ENCODE results near the gene MICAL1.

DNA sequence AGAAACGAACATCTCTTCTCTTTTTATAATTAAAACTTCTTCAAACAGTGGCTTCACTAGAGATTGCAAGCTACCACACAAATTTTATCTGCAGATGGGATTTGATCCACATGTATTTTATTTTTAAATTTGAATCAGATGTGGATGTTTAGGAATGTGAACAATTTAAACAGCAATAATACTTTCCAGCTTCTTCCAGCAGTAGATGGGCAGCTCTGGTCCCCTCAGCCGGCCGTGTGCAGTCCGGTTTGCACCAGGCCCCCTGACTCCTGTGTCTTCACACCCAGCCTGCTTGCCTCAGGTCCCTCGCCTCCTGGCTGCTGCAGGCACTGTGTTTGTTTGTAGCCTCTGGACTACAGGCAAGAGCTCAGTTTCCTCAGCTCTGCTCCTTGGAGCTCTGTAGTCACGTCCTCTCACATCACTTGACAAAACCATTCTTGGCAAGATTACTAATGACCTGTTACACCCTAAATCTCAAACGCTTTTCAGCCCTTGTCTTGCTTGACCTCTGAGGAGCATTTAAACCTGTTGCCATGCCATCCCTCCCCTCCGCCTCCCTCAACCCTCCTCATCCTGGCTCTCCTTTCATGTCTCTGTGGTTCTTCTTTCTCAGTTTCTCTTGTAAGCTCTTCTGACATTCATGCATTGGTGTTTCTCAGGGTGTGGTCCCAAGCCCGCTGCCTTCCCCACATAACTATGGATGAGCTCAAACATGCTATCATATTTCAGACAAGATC, 40.6 kb upstream of the MICAL1 start:
- TF ChIP-seq, protein P1, sequence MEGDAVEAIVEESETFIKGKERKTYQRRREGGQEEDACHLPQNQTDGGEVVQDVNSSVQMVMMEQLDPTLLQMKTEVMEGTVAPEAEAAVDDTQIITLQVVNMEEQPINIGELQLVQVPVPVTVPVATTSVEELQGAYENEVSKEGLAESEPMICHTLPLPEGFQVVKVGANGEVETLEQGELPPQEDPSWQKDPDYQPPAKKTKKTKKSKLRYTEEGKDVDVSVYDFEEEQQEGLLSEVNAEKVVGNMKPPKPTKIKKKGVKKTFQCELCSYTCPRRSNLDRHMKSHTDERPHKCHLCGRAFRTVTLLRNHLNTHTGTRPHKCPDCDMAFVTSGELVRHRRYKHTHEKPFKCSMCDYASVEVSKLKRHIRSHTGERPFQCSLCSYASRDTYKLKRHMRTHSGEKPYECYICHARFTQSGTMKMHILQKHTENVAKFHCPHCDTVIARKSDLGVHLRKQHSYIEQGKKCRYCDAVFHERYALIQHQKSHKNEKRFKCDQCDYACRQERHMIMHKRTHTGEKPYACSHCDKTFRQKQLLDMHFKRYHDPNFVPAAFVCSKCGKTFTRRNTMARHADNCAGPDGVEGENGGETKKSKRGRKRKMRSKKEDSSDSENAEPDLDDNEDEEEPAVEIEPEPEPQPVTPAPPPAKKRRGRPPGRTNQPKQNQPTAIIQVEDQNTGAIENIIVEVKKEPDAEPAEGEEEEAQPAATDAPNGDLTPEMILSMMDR (IDR thresholded peaks at IDR 0.05 in 2 of 3, conservative IDR thresholded peaks at IDR 0.05 in 1 of 3; ENCODE audit: control insufficient read depth in 2 of 3, extremely low read depth in 1 of 3, insufficient read depth in 1 of 3, low read depth in 3 of 3, low read length in 3 of 3) = no peak
- TF ChIP-seq, protein P2, sequence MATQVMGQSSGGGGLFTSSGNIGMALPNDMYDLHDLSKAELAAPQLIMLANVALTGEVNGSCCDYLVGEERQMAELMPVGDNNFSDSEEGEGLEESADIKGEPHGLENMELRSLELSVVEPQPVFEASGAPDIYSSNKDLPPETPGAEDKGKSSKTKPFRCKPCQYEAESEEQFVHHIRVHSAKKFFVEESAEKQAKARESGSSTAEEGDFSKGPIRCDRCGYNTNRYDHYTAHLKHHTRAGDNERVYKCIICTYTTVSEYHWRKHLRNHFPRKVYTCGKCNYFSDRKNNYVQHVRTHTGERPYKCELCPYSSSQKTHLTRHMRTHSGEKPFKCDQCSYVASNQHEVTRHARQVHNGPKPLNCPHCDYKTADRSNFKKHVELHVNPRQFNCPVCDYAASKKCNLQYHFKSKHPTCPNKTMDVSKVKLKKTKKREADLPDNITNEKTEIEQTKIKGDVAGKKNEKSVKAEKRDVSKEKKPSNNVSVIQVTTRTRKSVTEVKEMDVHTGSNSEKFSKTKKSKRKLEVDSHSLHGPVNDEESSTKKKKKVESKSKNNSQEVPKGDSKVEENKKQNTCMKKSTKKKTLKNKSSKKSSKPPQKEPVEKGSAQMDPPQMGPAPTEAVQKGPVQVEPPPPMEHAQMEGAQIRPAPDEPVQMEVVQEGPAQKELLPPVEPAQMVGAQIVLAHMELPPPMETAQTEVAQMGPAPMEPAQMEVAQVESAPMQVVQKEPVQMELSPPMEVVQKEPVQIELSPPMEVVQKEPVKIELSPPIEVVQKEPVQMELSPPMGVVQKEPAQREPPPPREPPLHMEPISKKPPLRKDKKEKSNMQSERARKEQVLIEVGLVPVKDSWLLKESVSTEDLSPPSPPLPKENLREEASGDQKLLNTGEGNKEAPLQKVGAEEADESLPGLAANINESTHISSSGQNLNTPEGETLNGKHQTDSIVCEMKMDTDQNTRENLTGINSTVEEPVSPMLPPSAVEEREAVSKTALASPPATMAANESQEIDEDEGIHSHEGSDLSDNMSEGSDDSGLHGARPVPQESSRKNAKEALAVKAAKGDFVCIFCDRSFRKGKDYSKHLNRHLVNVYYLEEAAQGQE (IDR thresholded peaks at IDR 0.05; ENCODE audit: low read depth, low read length) = no peak
- TF ChIP-seq POLR2AphosphoS5 (IDR thresholded peaks at IDR 0.05; ENCODE audit: low read length) = no peak
- no peak for TF ChIP-seq MTA3 (IDR thresholded peaks at IDR 0.05; ENCODE audit: borderline replicate concordance, low read length)
- TF ChIP-seq SP1 (IDR thresholded peaks at IDR 0.05; ENCODE audit: low read depth, low read length) = no peak
- TF ChIP-seq, protein P3, sequence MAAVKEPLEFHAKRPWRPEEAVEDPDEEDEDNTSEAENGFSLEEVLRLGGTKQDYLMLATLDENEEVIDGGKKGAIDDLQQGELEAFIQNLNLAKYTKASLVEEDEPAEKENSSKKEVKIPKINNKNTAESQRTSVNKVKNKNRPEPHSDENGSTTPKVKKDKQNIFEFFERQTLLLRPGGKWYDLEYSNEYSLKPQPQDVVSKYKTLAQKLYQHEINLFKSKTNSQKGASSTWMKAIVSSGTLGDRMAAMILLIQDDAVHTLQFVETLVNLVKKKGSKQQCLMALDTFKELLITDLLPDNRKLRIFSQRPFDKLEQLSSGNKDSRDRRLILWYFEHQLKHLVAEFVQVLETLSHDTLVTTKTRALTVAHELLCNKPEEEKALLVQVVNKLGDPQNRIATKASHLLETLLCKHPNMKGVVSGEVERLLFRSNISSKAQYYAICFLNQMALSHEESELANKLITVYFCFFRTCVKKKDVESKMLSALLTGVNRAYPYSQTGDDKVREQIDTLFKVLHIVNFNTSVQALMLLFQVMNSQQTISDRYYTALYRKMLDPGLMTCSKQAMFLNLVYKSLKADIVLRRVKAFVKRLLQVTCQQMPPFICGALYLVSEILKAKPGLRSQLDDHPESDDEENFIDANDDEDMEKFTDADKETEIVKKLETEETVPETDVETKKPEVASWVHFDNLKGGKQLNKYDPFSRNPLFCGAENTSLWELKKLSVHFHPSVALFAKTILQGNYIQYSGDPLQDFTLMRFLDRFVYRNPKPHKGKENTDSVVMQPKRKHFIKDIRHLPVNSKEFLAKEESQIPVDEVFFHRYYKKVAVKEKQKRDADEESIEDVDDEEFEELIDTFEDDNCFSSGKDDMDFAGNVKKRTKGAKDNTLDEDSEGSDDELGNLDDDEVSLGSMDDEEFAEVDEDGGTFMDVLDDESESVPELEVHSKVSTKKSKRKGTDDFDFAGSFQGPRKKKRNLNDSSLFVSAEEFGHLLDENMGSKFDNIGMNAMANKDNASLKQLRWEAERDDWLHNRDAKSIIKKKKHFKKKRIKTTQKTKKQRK (IDR thresholded peaks at IDR 0.05; ENCODE audit: low read depth, low read length) = no peak
- no peak for TF ChIP-seq BMI1 (IDR thresholded peaks at IDR 0.05; ENCODE audit: borderline replicate concordance)
- no peak for TF ChIP-seq RUNX3 (IDR thresholded peaks at IDR 0.05; ENCODE audit: low read length)
- no peak for TF ChIP-seq RFX5 (IDR thresholded peaks at IDR 0.05; ENCODE audit: low read depth, low read length)
- no peak for TF ChIP-seq TAF1 (IDR thresholded peaks at IDR 0.05; ENCODE audit: borderline replicate concordance, low read depth, low read length)
- no peak for TF ChIP-seq CHD2 (IDR thresholded peaks at IDR 0.05; ENCODE audit: borderline replicate concordance, low read depth, low read length)
- no peak for TF ChIP-seq RAD21 (IDR thresholded peaks at IDR 0.05; ENCODE audit: insufficient read depth, low read depth, low read length)
- TF ChIP-seq EZH2 (IDR thresholded peaks at IDR 0.05; ENCODE audit: borderline replicate concordance, control insufficient read depth, low read depth, low read length) = no peak
- TF ChIP-seq GABPA (IDR thresholded peaks at IDR 0.05; ENCODE audit: low read depth) = no peak

Data from GM12878 (cell line).